Keratinocyte (primary cell): ENCODE results near the gene ELK3. TPM values are rescaled to one million over a fixed set of nuclear protein-coding genes. Genes with fewer than 3 reads are reported as not detected.
"Not testable (repeated sequence)": the region's sequence is repeated elsewhere in the genome, so short reads cannot be mapped to it uniquely, and the experiment has no call there.

Experiments used
- DNase-seq: peaks from one replicate; pipeline ENCODE4 v3.0.0-alpha.2; 2011; ENCODE audit warnings: low read depth, missing footprints, low spot score
- FAIRE-seq: peaks from 2 replicates; lab custom pipeline; 2011; peaks lifted over from hg19 to GRCh38; lab: Jason Lieb, UNC
- H2AFZ ChIP-seq: 2 replicates; pipeline ENCODE4 v1.6.0; 2012; ENCODE audit warnings: low read length, control low read depth, inconsistent platforms; ENCODE audit not compliant: control insufficient read depth
- H3K27ac ChIP-seq: 2 replicates; pipeline ENCODE4 v1.5.1; 2011; ENCODE audit warnings: low read length; ENCODE audit not compliant: control insufficient read depth, insufficient read depth
- H3K27me3 ChIP-seq: 3 replicates; pipeline ENCODE4 v1.6.0; 2011; ENCODE audit warnings: low read length; ENCODE audit not compliant: control insufficient read depth, insufficient read depth; ENCODE audit errors: extremely low read depth
- H3K36me3 ChIP-seq, 2 experiments: 2 replicates in 1 of 2; 3 replicates in 1 of 2; pipeline ENCODE4 v1.5.1; 2011; ENCODE audit warnings: low read length in 2 of 2, mild to moderate bottlenecking in 1 of 2; ENCODE audit not compliant: control insufficient read depth in 2 of 2, insufficient read depth in 2 of 2; ENCODE audit errors: extremely low read depth in 1 of 2
- H3K4me1 ChIP-seq: 3 replicates; pipeline ENCODE4 v1.5.1; 2011; ENCODE audit warnings: low read length; ENCODE audit not compliant: control insufficient read depth, insufficient read depth; ENCODE audit errors: extremely low read depth
- H3K4me2 ChIP-seq: 3 replicates; pipeline ENCODE4 v1.6.0; 2011; ENCODE audit warnings: low read depth, low read length; ENCODE audit not compliant: control insufficient read depth, insufficient read depth; ENCODE audit errors: extremely low read depth
- H3K4me3 ChIP-seq, 3 experiments: fragments of 200-600 bp in 1 of 3; sonication (generic) in 1 of 3; 2 replicates in 2 of 3; 3 replicates in 1 of 3; pipeline ENCODE4 v1.5.1; 2011 to 2016; ENCODE audit warnings: low read length in 3 of 3, mild to moderate bottlenecking in 3 of 3, control low read depth in 2 of 3, inconsistent platforms in 1 of 3, low read depth in 1 of 3, mixed read lengths in 1 of 3, mixed run types in 1 of 3, moderate library complexity in 1 of 3; ENCODE audit not compliant: control insufficient read depth in 2 of 3, insufficient read depth in 2 of 3; ENCODE audit errors: extremely low read depth in 1 of 3
- H3K79me2 ChIP-seq: 2 replicates; pipeline ENCODE4 v1.6.0; 2012; ENCODE audit warnings: low read length; ENCODE audit not compliant: control insufficient read depth, insufficient read depth
- H3K9ac ChIP-seq: 3 replicates; pipeline ENCODE4 v1.6.0; 2011; ENCODE audit warnings: low read length; ENCODE audit not compliant: control insufficient read depth, insufficient read depth; ENCODE audit errors: extremely low read depth
- H3K9me1 ChIP-seq: 3 replicates; pipeline ENCODE4 v1.6.0; 2011; ENCODE audit warnings: low read length; ENCODE audit not compliant: control insufficient read depth, insufficient read depth; ENCODE audit errors: extremely low read depth
- H3K9me3 ChIP-seq: 2 replicates; pipeline ENCODE4 v1.5.1; 2012; ENCODE audit warnings: low read depth, low read length; ENCODE audit not compliant: control insufficient read depth
- H4K20me1 ChIP-seq: 3 replicates; pipeline ENCODE4 v1.6.0; 2011; ENCODE audit warnings: low read length; ENCODE audit not compliant: control insufficient read depth, insufficient read depth; ENCODE audit errors: extremely low read depth
- CTCF ChIP-seq, 3 experiments: IDR thresholded peaks in 1 of 3; conservative IDR thresholded peaks in 1 of 3; optimal IDR thresholded peaks in 1 of 3; 2 replicates in 2 of 3; 3 replicates in 1 of 3; pipeline versions ENCODE3 to v1.5.1; 2011; ENCODE audit warnings: low read length in 3 of 3, mild to moderate bottlenecking in 3 of 3, moderate library complexity in 2 of 3, control low read depth in 1 of 3, inconsistent platforms in 1 of 3; ENCODE audit not compliant: insufficient read depth in 2 of 3; ENCODE audit errors: extremely low read depth in 1 of 3
- EZH2 ChIP-seq: IDR thresholded peaks from one replicate; pipeline ENCODE4 v1.6.1; 2012; ENCODE audit warnings: inconsistent platforms, mild to moderate bottlenecking, low read length, moderate library complexity
- dilution Hi-C: fragments of 300-500 bp; cut with MboI; formaldehyde crosslinking; loops from one replicate; pipeline ENCODE4 v1.7.0; 2020; ENCODE audit warnings: low sequenced_read_pairs; ENCODE audit not compliant: extremely low pct_ligation_motif_present
- polyA plus RNA-seq, 5 experiments: library from polyadenylated mRNA; depleted of rRNA in 3 of 5; stranded (reverse) in 3 of 5; stranded (forward) in 1 of 5; unstranded in 1 of 5; fragments of >200 nt; gene quantifications; 1 replicate in 1 of 5; 2 replicates in 3 of 5; 3 replicates in 1 of 5; pipeline versions ENCODE4 v1.2.1 to v1.2.3, GENCODE V29; 2011 to 2012; ENCODE audit warnings: missing spikeins in 2 of 5, low read depth in 1 of 5, low replicate concordance in 1 of 5
- small RNA-seq, 3 experiments: library from RNA; depleted of rRNA; stranded (forward); fragments of <200 nt; gene quantifications; one replicate each; pipeline ENCODE3, GENCODE V24; 2012; ENCODE audit warnings: low read depth in 3 of 3, low replicate concordance in 1 of 3; ENCODE audit not compliant: insufficient read length in 3 of 3

ELK3 gene
- polyA plus RNA-seq, 1 donor (not counting 4 experiments of a cell fraction or from before 2014, with no cell fraction given) = 28.2 TPM

GRCh38 chr12:96314723-96315122, 120.5 kb downstream of the ELK3 start:
- Histone ChIP-seq H3K9ac (no peak overlapping the region), H3K27ac (no peak overlapping the region), H4K20me1 (no peaks in the 10 kb centered on the region), H3K79me2 (peaks cover 45% of the 10 kb centered on the region), H3K27me3 (no peaks in the 10 kb centered on the region), H3K4me2 (no peak overlapping the region), H3K9me3 (no peaks in the 10 kb centered on the region), H3K4me3 (no peak overlapping the region), H3K36me3 (peaks cover 0 to 3% of the 10 kb centered on the region in 2 experiments), H3K9me1 (no peaks in the 10 kb centered on the region), H3K4me1 (peaks cover 15% of the 10 kb centered on the region), H2AFZ (no peak overlapping the region)
- FAIRE-seq = no peak
- TF ChIP-seq CTCF (optimal IDR thresholded peaks at IDR 0.05 in 1 of 3, IDR thresholded peaks at IDR 0.05 in 1 of 3, conservative IDR thresholded peaks at IDR 0.05 in 1 of 3; ENCODE audit: extremely low read depth in 1 of 3, insufficient read depth in 2 of 3, low read length in 3 of 3) (no peak), EZH2 (no peak)
- dilution Hi-C loops = no loop called here
- DNase-seq = no peak

GRCh38 chr12:96315741-96316481, 121.7 kb downstream of the ELK3 start:
- H2AFZ ChIP-seq, H3K9me1 ChIP-seq, FAIRE-seq, H3K36me3 ChIP-seq, dilution Hi-C loops, DNase-seq, H3K27me3 ChIP-seq, H3K9me3 ChIP-seq, H4K20me1 ChIP-seq: not testable (repeated sequence)
- H3K4me2 ChIP-seq = peak overlapping the region; percentile 73
- H3K27ac ChIP-seq = peak overlapping the region; percentile 83
- H3K4me1 ChIP-seq = peaks cover 15% of the 10 kb centered on the region
- peak overlapping the region; percentile 69 for H3K9ac ChIP-seq
- H3K4me3 ChIP-seq = peak overlapping the region; percentile 36 to 66 (median 62)
- H3K79me2 ChIP-seq = peaks cover 40% of the 10 kb centered on the region

DNA sequence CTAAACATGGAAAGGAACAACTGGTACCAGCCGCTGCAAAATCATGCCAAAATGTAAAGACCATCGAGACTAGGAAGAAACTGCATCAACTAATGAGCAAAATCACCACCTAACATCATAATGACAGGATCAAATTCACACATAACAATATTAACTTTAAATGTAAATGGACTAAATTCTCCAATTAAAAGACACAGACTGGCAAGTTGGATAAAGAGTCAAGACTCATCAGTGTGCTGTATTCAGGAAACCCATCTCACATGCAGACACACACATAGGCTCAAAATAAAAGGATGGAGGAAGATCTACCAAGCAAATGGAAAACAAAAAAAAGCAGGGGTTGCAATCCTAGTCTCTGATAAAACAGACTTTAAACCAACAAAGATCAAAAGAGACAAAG, 123.6 kb downstream of the ELK3 start:
- H4K20me1 ChIP-seq, H3K27me3 ChIP-seq, H2AFZ ChIP-seq, H3K9me3 ChIP-seq, H3K4me2 ChIP-seq, H3K27ac ChIP-seq, DNase-seq, H3K4me3 ChIP-seq, FAIRE-seq, H3K9ac ChIP-seq, dilution Hi-C loops, H3K9me1 ChIP-seq, H3K36me3 ChIP-seq: not testable (repeated sequence)
- Histone ChIP-seq H3K79me2 (peaks cover 33% of the 10 kb centered on the region), H3K4me1 (peaks cover 15% of the 10 kb centered on the region)

Small RNA genes lying within 50 kb of the gene (small RNA-seq; reads per million reads assigned to genes)
- 0 reads per million in 3 experiments for gene RNU4-24P

Other genes starting within 250 kb of the ELK3 start
- gene HAL, start 198.0 kb upstream of the ELK3 start, polyA plus RNA-seq = 0.41 to 0.53 TPM (median 0.51 TPM) in 3 replicates
- 129 to 183 TPM (median 131 TPM) in 3 replicates for gene LTA4H, start 158.8 kb upstream of the ELK3 start, polyA plus RNA-seq
- 19.9 to 33.0 TPM (median 30.1 TPM) in 3 replicates for gene CDK17, start 206.1 kb downstream of the ELK3 start, polyA plus RNA-seq